ENCODE results near the gene CXCR4.

DNA sequence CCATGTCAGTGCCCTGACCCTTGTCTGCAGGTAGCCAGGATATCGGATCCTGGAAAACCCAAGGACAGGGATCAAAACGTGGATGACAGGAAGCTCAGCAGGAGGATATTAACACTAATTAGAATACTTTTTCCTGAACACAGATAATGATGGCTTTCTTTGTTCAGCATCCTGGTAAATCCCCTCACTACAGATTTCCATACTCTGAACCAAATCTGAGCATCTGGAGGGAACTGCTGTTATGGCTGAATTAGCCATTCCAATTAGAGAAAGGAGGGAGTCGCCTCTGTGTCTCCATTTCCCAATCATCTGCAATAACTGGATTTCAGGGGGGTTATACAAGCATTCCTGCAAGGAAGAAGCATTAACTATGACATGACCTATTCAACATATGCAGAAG lies 24.4 kb downstream of the CXCR4 start:
- no peak for TF ChIP-seq SMC3 (conservative IDR thresholded peaks at IDR 0.05; ENCODE audit: poor library complexity)
- TF ChIP-seq, protein P1, sequence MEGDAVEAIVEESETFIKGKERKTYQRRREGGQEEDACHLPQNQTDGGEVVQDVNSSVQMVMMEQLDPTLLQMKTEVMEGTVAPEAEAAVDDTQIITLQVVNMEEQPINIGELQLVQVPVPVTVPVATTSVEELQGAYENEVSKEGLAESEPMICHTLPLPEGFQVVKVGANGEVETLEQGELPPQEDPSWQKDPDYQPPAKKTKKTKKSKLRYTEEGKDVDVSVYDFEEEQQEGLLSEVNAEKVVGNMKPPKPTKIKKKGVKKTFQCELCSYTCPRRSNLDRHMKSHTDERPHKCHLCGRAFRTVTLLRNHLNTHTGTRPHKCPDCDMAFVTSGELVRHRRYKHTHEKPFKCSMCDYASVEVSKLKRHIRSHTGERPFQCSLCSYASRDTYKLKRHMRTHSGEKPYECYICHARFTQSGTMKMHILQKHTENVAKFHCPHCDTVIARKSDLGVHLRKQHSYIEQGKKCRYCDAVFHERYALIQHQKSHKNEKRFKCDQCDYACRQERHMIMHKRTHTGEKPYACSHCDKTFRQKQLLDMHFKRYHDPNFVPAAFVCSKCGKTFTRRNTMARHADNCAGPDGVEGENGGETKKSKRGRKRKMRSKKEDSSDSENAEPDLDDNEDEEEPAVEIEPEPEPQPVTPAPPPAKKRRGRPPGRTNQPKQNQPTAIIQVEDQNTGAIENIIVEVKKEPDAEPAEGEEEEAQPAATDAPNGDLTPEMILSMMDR (IDR thresholded peaks at IDR 0.05; ENCODE audit: poor library complexity, severe bottlenecking): no peak
- no peak for TF ChIP-seq EZH2 (IDR thresholded peaks at IDR 0.05; ENCODE audit: borderline replicate concordance, insufficient read depth, low read length, poor library complexity, severe bottlenecking)
- no peak for TF ChIP-seq EP300 (conservative IDR thresholded peaks at IDR 0.05; ENCODE audit: poor library complexity, severe bottlenecking)
- TF ChIP-seq POLR2AphosphoS5 (IDR thresholded peaks at IDR 0.05): no peak
- TF ChIP-seq, protein P2, sequence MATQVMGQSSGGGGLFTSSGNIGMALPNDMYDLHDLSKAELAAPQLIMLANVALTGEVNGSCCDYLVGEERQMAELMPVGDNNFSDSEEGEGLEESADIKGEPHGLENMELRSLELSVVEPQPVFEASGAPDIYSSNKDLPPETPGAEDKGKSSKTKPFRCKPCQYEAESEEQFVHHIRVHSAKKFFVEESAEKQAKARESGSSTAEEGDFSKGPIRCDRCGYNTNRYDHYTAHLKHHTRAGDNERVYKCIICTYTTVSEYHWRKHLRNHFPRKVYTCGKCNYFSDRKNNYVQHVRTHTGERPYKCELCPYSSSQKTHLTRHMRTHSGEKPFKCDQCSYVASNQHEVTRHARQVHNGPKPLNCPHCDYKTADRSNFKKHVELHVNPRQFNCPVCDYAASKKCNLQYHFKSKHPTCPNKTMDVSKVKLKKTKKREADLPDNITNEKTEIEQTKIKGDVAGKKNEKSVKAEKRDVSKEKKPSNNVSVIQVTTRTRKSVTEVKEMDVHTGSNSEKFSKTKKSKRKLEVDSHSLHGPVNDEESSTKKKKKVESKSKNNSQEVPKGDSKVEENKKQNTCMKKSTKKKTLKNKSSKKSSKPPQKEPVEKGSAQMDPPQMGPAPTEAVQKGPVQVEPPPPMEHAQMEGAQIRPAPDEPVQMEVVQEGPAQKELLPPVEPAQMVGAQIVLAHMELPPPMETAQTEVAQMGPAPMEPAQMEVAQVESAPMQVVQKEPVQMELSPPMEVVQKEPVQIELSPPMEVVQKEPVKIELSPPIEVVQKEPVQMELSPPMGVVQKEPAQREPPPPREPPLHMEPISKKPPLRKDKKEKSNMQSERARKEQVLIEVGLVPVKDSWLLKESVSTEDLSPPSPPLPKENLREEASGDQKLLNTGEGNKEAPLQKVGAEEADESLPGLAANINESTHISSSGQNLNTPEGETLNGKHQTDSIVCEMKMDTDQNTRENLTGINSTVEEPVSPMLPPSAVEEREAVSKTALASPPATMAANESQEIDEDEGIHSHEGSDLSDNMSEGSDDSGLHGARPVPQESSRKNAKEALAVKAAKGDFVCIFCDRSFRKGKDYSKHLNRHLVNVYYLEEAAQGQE (IDR thresholded peaks at IDR 0.05; ENCODE audit: borderline replicate concordance): no peak
- TF ChIP-seq TAF1 (IDR thresholded peaks at IDR 0.05; ENCODE audit: low read depth): no peak
- no peak for TF ChIP-seq MXI1 (conservative IDR thresholded peaks at IDR 0.05; ENCODE audit: poor library complexity, severe bottlenecking)
- TF ChIP-seq RAD21 (conservative IDR thresholded peaks at IDR 0.05): no peak
